IPS-15b (cell line): ENCODE data around the gene HIPK2.

Experiments used
- H3K27me3 ChIP-seq: one replicate; pipeline ENCODE4 v1.6.1; 2013; ENCODE audit warnings: low read length; ENCODE audit not compliant: control insufficient read depth, insufficient read depth
- H3K36me3 ChIP-seq: one replicate; pipeline ENCODE4 v1.6.1; 2013; ENCODE audit warnings: low read length; ENCODE audit not compliant: control insufficient read depth, insufficient read depth
- H3K4me1 ChIP-seq: one replicate; pipeline ENCODE4 v1.6.1; 2013; ENCODE audit warnings: mild to moderate bottlenecking, low read length; ENCODE audit not compliant: control insufficient read depth, insufficient read depth
- H3K4me3 ChIP-seq: one replicate; pipeline ENCODE4 v1.5.1; 2013; ENCODE audit warnings: low read depth, low read length
- H3K9ac ChIP-seq: one replicate; pipeline ENCODE4 v1.6.1; 2013; ENCODE audit warnings: low read depth, mild to moderate bottlenecking, low read length
- H3K9me3 ChIP-seq: one replicate; pipeline ENCODE4 v1.6.1; 2013; ENCODE audit warnings: mild to moderate bottlenecking, low read length; ENCODE audit not compliant: control insufficient read depth, insufficient read depth

The HIPK2 gene

DNA sequence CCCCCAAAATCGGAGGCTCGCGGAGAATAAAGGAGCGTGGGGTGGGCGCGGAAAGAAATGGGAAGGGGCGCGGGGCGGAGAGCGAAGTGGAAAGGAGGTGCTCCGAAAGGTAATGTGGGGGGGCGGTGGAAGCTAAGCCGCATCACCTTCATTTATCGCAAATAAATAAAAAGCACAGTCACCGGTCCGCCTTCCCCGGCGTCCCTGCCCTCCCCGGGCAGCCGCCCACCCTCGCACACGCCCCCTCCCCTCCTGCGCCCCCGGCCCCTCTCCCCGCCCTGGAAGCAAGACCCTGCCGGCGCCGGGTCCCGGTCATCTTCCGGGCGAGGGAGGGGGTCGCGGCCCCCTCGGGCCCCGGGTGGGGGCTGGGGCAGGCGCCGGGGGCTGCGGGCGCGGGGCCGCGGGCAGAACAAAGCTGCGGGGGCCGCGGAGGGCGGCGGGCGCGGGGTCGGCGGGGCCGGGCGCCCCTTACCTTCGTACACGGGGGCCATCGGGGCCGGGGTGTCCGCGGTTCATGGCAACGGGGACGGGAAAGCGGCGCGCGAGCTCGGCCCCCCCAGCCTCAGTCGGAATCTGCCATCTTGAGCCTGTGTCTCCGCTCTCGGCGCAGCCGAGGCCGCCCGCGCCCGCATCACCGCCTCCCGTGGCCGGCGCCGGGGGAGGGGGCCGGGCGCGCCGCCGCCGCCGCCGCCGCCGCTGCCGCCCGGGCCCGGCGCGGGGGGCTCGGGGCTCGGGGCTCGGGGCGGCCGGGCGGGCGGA, 486 bp downstream of the HIPK2 start:
- peak overlapping the region; percentile 57 for H3K4me3 ChIP-seq
- peaks cover 35% of the 10 kb centered on the region for H3K27me3 ChIP-seq
- no peaks in the 10 kb centered on the region for H3K9me3 ChIP-seq
- no peaks in the 10 kb centered on the region for H3K36me3 ChIP-seq
- H3K4me1 ChIP-seq = peaks cover 3% of the 10 kb centered on the region
- peak overlapping the region; percentile 2 for H3K9ac ChIP-seq

- H3K4me3 ChIP-seq = peak overlapping the region; percentile 57
- H3K9ac ChIP-seq = peak overlapping the region; percentile 2
- peaks cover 3% of the 10 kb centered on the region for H3K4me1 ChIP-seq
- H3K9me3 ChIP-seq = no peaks in the 10 kb centered on the region
- no peaks in the 10 kb centered on the region for H3K36me3 ChIP-seq
- H3K27me3 ChIP-seq = peaks cover 35% of the 10 kb centered on the region
Measured at GRCh38 chr7:139776486-139777132, 1.2 kb downstream of the HIPK2 start.

- no peaks in the 10 kb centered on the region for H3K36me3 ChIP-seq
- peaks cover 33% of the 10 kb centered on the region for H3K27me3 ChIP-seq
- no peaks in the 10 kb centered on the region for H3K9me3 ChIP-seq
- H3K9ac ChIP-seq = no peak overlapping the region
- H3K4me3 ChIP-seq = no peak overlapping the region
- peaks cover 3% of the 10 kb centered on the region for H3K4me1 ChIP-seq
Measured at GRCh38 chr7:139775829-139776266, 1.9 kb downstream of the HIPK2 start.

DNA sequence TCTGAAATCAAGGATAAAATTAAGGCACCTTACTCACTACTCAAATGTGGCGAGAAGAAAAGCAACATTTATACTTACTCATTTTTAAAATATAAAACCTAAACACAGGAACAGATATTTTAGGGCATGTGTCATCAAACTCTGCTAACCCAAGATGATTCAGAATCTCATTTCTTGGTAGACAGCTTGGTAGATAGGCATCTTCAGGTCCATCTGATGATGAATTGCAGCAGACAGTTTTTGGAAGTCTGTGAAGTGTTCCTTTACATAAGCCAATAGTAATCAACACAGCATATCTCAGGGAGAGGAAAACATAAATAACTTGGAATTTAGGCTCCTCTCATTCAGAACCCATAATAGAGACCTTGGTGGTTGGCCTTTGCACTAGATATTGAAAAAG, 3.4 kb downstream of the HIPK2 start:
- H3K4me1 ChIP-seq = peaks cover 3% of the 10 kb centered on the region
- H3K9ac ChIP-seq = no peak overlapping the region
- peaks cover 18% of the 10 kb centered on the region for H3K27me3 ChIP-seq
- no peak overlapping the region for H3K4me3 ChIP-seq
- no peaks in the 10 kb centered on the region for H3K9me3 ChIP-seq
- H3K36me3 ChIP-seq = no peaks in the 10 kb centered on the region

GRCh38 chr7:139773371-139773770, 4.4 kb downstream of the HIPK2 start:
- no peaks in the 10 kb centered on the region for H3K4me1 ChIP-seq
- no peaks in the 10 kb centered on the region for H3K36me3 ChIP-seq
- no peaks in the 10 kb centered on the region for H3K9me3 ChIP-seq
- H3K27me3 ChIP-seq = peaks cover 8% of the 10 kb centered on the region
- H3K9ac ChIP-seq = no peak overlapping the region
- H3K4me3 ChIP-seq = no peak overlapping the region

DNA sequence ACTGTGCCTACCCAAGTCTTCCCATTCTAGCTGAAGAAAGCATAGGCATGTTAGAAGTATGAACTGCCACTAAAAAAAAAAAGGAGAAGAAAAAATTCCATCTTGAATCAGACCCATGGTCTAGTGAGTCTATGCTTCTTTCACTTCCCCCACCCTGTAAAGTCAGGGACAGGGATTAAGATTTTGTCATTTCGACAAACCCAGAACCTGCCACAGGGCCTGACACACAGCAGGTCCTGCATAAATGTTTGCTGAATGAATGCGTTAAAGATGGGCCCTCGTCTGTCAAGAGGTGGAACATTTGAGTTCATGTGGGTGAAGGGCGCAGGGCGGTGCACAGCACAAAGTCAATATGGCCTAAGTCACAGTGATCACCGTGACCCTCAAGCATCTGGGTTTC, 4.9 kb downstream of the HIPK2 start:
- no peak overlapping the region for H3K9ac ChIP-seq
- peaks cover 7% of the 10 kb centered on the region for H3K27me3 ChIP-seq
- H3K4me1 ChIP-seq = no peaks in the 10 kb centered on the region
- no peaks in the 10 kb centered on the region for H3K9me3 ChIP-seq
- no peaks in the 10 kb centered on the region for H3K36me3 ChIP-seq
- H3K4me3 ChIP-seq = no peak overlapping the region

GRCh38 chr7:139772115-139772514, 5.7 kb downstream of the HIPK2 start:
- no peak overlapping the region for H3K4me3 ChIP-seq
- H3K27me3 ChIP-seq = peaks cover 7% of the 10 kb centered on the region
- H3K9me3 ChIP-seq = no peaks in the 10 kb centered on the region
- no peaks in the 10 kb centered on the region for H3K36me3 ChIP-seq
- no peaks in the 10 kb centered on the region for H3K4me1 ChIP-seq
- no peak overlapping the region for H3K9ac ChIP-seq

DNA sequence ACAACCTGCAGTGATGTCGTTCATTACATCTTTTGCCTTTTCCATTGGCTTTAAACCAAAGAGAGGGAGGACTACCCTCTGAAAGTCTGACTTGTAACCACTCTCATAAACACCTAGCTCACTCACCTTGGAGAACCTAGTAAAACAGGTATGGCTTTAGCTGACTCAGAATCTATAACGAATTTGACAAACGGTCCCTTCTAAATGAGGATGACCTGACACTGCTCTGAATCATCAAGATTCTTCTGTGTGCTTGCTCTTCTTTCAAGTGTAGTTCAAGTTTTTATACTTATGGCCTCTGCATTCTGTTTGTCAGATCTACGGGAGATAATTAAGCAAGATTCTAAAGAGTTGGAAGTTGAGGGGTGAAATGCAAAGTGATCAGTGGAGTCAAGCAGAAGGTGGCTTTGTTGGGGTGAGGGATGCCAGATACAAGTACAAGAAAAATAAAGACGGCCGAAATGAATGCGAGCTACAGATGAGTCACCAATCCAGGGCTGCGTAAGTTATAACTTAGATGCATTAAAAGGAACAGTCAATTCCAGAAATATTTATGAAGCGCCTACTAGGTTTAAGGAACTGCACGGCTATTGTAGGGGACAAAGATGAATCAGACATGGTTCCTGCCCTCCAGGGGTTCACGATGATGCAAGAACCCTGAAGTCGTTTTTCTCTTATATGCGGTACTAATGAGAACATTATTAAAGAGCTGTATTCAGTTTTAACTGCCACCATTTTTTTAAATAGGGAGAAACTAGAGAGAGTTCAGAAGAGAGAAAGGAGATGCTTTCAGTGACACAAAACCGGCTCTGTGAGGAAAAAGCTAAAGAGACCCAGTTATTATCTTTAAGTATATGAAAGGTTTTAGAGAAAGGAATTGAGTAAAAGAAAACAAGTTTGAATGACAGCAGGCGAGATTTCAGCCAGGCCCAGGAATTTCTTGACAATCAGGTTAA, 6.5 kb downstream of the HIPK2 start:
- H3K4me3 ChIP-seq = no peak overlapping the region
- peaks cover 3% of the 10 kb centered on the region for H3K27me3 ChIP-seq
- H3K4me1 ChIP-seq = no peaks in the 10 kb centered on the region
- H3K9ac ChIP-seq = no peak overlapping the region
- H3K36me3 ChIP-seq = no peaks in the 10 kb centered on the region
- H3K9me3 ChIP-seq = no peaks in the 10 kb centered on the region

DNA sequence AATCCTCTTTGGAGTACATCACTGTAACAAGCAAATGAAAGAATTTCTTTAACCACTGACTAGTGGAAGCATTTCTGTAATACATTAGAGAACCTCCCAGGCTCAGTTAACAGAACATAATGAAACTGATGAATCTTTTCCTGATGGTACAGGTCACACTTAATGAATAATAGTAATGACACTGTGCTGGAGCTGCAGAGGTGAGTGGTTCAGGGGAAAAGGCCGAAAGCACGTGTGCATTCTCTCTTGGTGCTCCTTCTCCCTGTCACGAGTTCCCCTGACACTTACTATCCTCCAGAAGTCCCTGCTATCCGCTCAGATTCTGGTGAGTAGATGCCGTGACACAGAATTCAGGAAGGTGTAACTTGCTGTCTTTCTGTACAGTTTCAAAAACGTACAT, 8.0 kb downstream of the HIPK2 start:
- H3K9me3 ChIP-seq = no peaks in the 10 kb centered on the region
- H3K4me1 ChIP-seq = no peaks in the 10 kb centered on the region

GRCh38 chr7:139769066-139769465, 8.7 kb downstream of the HIPK2 start:
- Histone ChIP-seq H3K9me3 (no peaks in the 10 kb centered on the region), H3K4me3 (no peak overlapping the region), H3K4me1 (no peaks in the 10 kb centered on the region), H3K36me3 (no peaks in the 10 kb centered on the region), H3K27me3 (no peaks in the 10 kb centered on the region), H3K9ac (no peak overlapping the region)

More for the DNA sequence above, 8.0 kb downstream of the HIPK2 start:
- Histone ChIP-seq H3K27me3 (no peaks in the 10 kb centered on the region), H3K36me3 (no peaks in the 10 kb centered on the region), H3K4me3 (no peak overlapping the region), H3K9ac (no peak overlapping the region)

GRCh38 chr7:139768249-139768824, 9.5 kb downstream of the HIPK2 start:
- Histone ChIP-seq H3K36me3 (no peaks in the 10 kb centered on the region), H3K4me1 (no peaks in the 10 kb centered on the region), H3K4me3 (no peak overlapping the region)

More at GRCh38 chr7:139768249-139768824, 9.5 kb downstream of the HIPK2 start:
- no peak overlapping the region for H3K9ac ChIP-seq
- H3K9me3 ChIP-seq = no peaks in the 10 kb centered on the region
- no peaks in the 10 kb centered on the region for H3K27me3 ChIP-seq
